ENCODE measurements around the gene SRBD1.

Gene SRBD1

DNA sequence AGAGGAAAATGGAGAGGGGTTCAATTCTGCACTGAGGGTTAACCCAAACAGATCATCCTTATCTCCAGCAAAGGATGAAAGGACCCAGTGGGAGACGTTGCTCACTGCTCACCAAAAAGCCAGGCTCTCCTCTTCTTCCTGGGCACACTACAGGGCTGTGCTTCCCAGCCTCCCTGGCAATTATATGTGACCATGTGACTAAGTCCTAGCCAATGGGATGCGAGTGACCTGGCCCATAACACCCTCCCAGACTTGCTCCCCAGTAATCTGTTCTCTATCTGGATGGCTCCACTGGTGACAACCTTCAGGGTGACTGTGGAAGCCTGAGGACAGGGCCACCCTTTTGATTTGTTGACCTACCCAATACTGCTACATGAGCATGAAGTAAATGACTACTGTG lies 29.5 kb upstream of the SRBD1 start:
- Histone ChIP-seq H3K4me3 (replicated peaks; ENCODE audit: low read depth, low read length) (no peak overlapping the region), H3K27me3 (replicated peaks; ENCODE audit: control insufficient read depth, insufficient read depth, low read length) (peaks cover 3% of the 10 kb centered on the region; the same call in 1 of the 2 replicates), H3K36me3 (ENCODE audit: control insufficient read depth, insufficient read depth, low read length) (no peaks in the 10 kb centered on the region)
- no peak for DNase-seq (ENCODE audit: extremely low read depth, insufficient read length)
- TF ChIP-seq CTCF (IDR thresholded peaks at IDR 0.05; ENCODE audit: insufficient read depth, low read length, poor library complexity, severe bottlenecking): no peak

GRCh38 chr2:45637440-45637839 lies 26.4 kb upstream of the SRBD1 start:
- H3K27me3 ChIP-seq (replicated peaks; ENCODE audit: control insufficient read depth, insufficient read depth, low read length): peaks cover 2% of the 10 kb centered on the region; the same call in 1 of the 2 replicates
- no peak for DNase-seq (ENCODE audit: extremely low read depth, insufficient read length)
- H3K4me3 ChIP-seq (replicated peaks; ENCODE audit: low read depth, low read length): no peak overlapping the region
- H3K36me3 ChIP-seq (ENCODE audit: control insufficient read depth, insufficient read depth, low read length): no peaks in the 10 kb centered on the region
- no peak for TF ChIP-seq CTCF (IDR thresholded peaks at IDR 0.05; ENCODE audit: insufficient read depth, low read length, poor library complexity, severe bottlenecking)

- no peak overlapping the region for H3K4me3 ChIP-seq (replicated peaks; ENCODE audit: low read depth, low read length)
- H3K36me3 ChIP-seq (ENCODE audit: control insufficient read depth, insufficient read depth, low read length): no peaks in the 10 kb centered on the region
- TF ChIP-seq CTCF (IDR thresholded peaks at IDR 0.05; ENCODE audit: insufficient read depth, low read length, poor library complexity, severe bottlenecking): no peak
- DNase-seq (ENCODE audit: extremely low read depth, insufficient read length): no peak
- no peaks in the 10 kb centered on the region; the same call in 1 of the 2 replicates for H3K27me3 ChIP-seq (replicated peaks; ENCODE audit: control insufficient read depth, insufficient read depth, low read length)
Measured at GRCh38 chr2:45636008-45636407, 24.9 kb upstream of the SRBD1 start.

- H3K4me3 ChIP-seq (replicated peaks; ENCODE audit: low read depth, low read length): no peak overlapping the region
- no peak for TF ChIP-seq CTCF (IDR thresholded peaks at IDR 0.05; ENCODE audit: insufficient read depth, low read length, poor library complexity, severe bottlenecking)
Measured at GRCh38 chr2:45634223-45634622, 23.2 kb upstream of the SRBD1 start.

DNA sequence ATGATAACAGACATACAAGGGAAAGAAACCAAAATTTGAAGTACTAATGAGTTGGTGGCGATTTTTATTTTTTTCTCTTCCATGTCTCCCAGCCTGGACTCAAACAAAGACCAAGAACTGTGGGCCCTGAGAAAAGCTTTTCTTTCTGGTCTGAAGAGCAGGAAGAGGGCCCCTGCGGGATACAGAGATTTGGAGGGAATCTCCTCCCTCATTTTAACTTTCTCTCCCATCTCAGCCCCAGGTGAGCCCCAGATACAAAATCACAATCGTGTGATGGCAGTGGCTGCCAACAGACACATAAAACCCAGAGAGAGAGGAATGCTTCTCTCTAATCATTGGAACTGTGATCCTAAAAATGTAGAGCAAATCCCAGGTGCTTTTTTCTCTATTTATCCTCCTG lies 20.9 kb upstream of the SRBD1 start:
- H3K36me3 ChIP-seq (ENCODE audit: control insufficient read depth, insufficient read depth, low read length): no peaks in the 10 kb centered on the region
- no peak overlapping the region for H3K4me3 ChIP-seq (replicated peaks; ENCODE audit: low read depth, low read length)
- DNase-seq (ENCODE audit: extremely low read depth, insufficient read length): no peak
- no peaks in the 10 kb centered on the region for H3K27me3 ChIP-seq (replicated peaks; ENCODE audit: control insufficient read depth, insufficient read depth, low read length)
- TF ChIP-seq CTCF (IDR thresholded peaks at IDR 0.05; ENCODE audit: insufficient read depth, low read length, poor library complexity, severe bottlenecking): no peak

More at GRCh38 chr2:45634223-45634622, 23.2 kb upstream of the SRBD1 start:
- Histone ChIP-seq H3K27me3 (replicated peaks; ENCODE audit: control insufficient read depth, insufficient read depth, low read length) (no peaks in the 10 kb centered on the region; the same call in 1 of the 2 replicates), H3K36me3 (ENCODE audit: control insufficient read depth, insufficient read depth, low read length) (no peaks in the 10 kb centered on the region)
- no peak for DNase-seq (ENCODE audit: extremely low read depth, insufficient read length)

DNA sequence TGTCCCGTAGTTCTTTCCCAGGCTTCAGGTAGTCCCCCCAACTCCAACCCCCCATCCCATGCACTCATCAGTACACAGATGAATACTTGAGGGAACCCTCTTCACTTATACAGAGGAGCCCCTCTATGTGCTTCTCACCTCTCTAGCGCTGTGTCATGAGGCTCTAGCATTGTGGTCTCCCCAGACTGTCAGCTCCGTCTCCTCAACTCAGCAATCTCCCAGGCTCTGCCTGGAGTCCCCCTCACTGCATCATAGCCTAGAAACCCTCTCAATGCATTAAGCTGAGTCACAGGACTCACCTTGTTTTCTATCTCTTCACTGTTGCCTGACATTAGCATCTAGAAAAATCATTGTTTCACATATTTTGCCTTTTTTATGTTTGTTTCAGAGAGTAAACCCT lies 20.3 kb upstream of the SRBD1 start:
- Histone ChIP-seq H3K27me3 (replicated peaks; ENCODE audit: control insufficient read depth, insufficient read depth, low read length) (no peaks in the 10 kb centered on the region), H3K4me3 (replicated peaks; ENCODE audit: low read depth, low read length) (no peak overlapping the region), H3K36me3 (ENCODE audit: control insufficient read depth, insufficient read depth, low read length) (no peaks in the 10 kb centered on the region)
- TF ChIP-seq CTCF (IDR thresholded peaks at IDR 0.05; ENCODE audit: insufficient read depth, low read length, poor library complexity, severe bottlenecking): no peak
- no peak for DNase-seq (ENCODE audit: extremely low read depth, insufficient read length)
